Measurements from ENCODE around the gene TTK.

GRCh38 chr6:80088637-80089036 lies 84.2 kb downstream of the TTK start:
- TF ChIP-seq CTCF (IDR thresholded peaks at IDR 0.05 in 2 of 3, conservative IDR thresholded peaks at IDR 0.05 in 1 of 3; ENCODE audit: borderline replicate concordance in 1 of 3, insufficient read depth in 1 of 3, low read depth in 2 of 3, low read length in 2 of 3), result no peak
- no peak for TF ChIP-seq EZH2 (IDR thresholded peaks at IDR 0.05)
- no peak for TF ChIP-seq POLR2AphosphoS5 (IDR thresholded peaks at IDR 0.05; ENCODE audit: low read depth, low read length)
- TF ChIP-seq EZH2phosphoT487 (IDR thresholded peaks at IDR 0.05; ENCODE audit: borderline replicate concordance), result no peak
- no peak for TF ChIP-seq POLR2A (IDR thresholded peaks at IDR 0.05; ENCODE audit: borderline replicate concordance, extremely low read depth, insufficient read depth, insufficient read length)
- TF ChIP-seq, protein P1, sequence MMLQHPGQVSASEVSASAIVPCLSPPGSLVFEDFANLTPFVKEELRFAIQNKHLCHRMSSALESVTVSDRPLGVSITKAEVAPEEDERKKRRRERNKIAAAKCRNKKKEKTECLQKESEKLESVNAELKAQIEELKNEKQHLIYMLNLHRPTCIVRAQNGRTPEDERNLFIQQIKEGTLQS (IDR thresholded peaks at IDR 0.05), result no peak
- no peak for TF ChIP-seq FOSL1 (IDR thresholded peaks at IDR 0.05; ENCODE audit: low read depth)
- TF ChIP-seq RAD21 (IDR thresholded peaks at IDR 0.05; ENCODE audit: low read depth), result no peak
- TF ChIP-seq YY1 (IDR thresholded peaks at IDR 0.05; ENCODE audit: extremely low read depth, insufficient replicate concordance, low read depth, low read length), result no peak
- no peak for TF ChIP-seq MAX (IDR thresholded peaks at IDR 0.05)
- no peak for TF ChIP-seq REST (IDR thresholded peaks at IDR 0.05; ENCODE audit: low read depth)
- TF ChIP-seq ZBTB33 (IDR thresholded peaks at IDR 0.05; ENCODE audit: extremely low read depth, insufficient replicate concordance, low read length), result no peak
- no peak for TF ChIP-seq SP1 (IDR thresholded peaks at IDR 0.05; ENCODE audit: low read depth)
- no peak for TF ChIP-seq ELF1 (IDR thresholded peaks at IDR 0.05; ENCODE audit: borderline replicate concordance, low read depth)
